PC-9 (cell line): Measurements from ENCODE around the gene MMP25. TPM values are rescaled to one million over a fixed set of nuclear protein-coding genes. Genes with fewer than 3 reads are reported as not detected.
"Not testable (repeated sequence)": the region's sequence is repeated elsewhere in the genome, so short reads cannot be mapped to it uniquely, and the experiment has no call there.

Source experiments
- BruUV-seq: library from RNA; stranded (reverse); fragments of 400-500 nt; replicated peaks from 2 replicates; lab custom pipeline; 2021; lab: Mats Ljungman, UMichigan
- CTCF ChIA-PET: fragments of 300-600 bp; sonication (Branson Sonifier 250); formaldehyde crosslinking; loops from one replicate; lab custom pipeline; 2022; ENCODE audit warnings: antibody characterized with exemption; lab: Charles Lee
- POLR2A ChIA-PET: fragments of 300-600 bp; sonication (Branson Sonifier 250); formaldehyde crosslinking; loops from one replicate; lab custom pipeline; 2022; ENCODE audit warnings: antibody characterized with exemption; ENCODE audit not compliant: unreplicated experiment; lab: Charles Lee
- DNase-seq, 2 experiments: peaks; one replicate each; pipeline versions ENCODE4 v3.0.0 to v3.0.0-alpha.2; 2015 to 2022; ENCODE audit warnings: mixed read lengths in 1 of 2
- H2AFZ ChIP-seq: fragments of 200-600 bp; sonication (generic); 2 replicates; pipeline ENCODE4 v1.8.1; 2017; ENCODE audit warnings: antibody characterized with exemption
- H3F3A ChIP-seq: fragments of 200-600 bp; sonication (generic); 2 replicates; pipeline ENCODE4 v1.8.1; 2017; ENCODE audit warnings: antibody characterized with exemption, mild to moderate bottlenecking, low read depth; ENCODE audit not compliant: insufficient read depth
- H3K27ac ChIP-seq: fragments of 200-600 bp; sonication (generic); 2 replicates; pipeline ENCODE4 v1.6.1; 2016; ENCODE audit warnings: mixed run types
- H3K27me3 ChIP-seq: fragments of 200-600 bp; sonication (generic); 2 replicates; pipeline ENCODE4 v1.6.1; 2016; ENCODE audit warnings: low read depth, mixed run types; ENCODE audit not compliant: insufficient read depth
- H3K36me3 ChIP-seq: fragments of 200-600 bp; sonication (generic); 2 replicates; pipeline ENCODE4 v1.6.1; 2016; ENCODE audit warnings: low read depth, mixed run types
- H3K4me1 ChIP-seq: fragments of 200-600 bp; sonication (generic); replicated peaks from 2 replicates; pipeline ENCODE4 v1.6.1; 2016; ENCODE audit warnings: mixed run types; ENCODE audit not compliant: insufficient read depth
- H3K4me2 ChIP-seq: fragments of 200-600 bp; sonication (generic); 2 replicates; pipeline ENCODE4 v1.6.1; 2017; ENCODE audit warnings: mixed run types
- H3K4me3 ChIP-seq: fragments of 200-600 bp; sonication (generic); 2 replicates; pipeline ENCODE4 v1.6.1; 2016; ENCODE audit warnings: mixed run types
- H3K79me2 ChIP-seq: fragments of 200-600 bp; sonication (generic); 2 replicates; pipeline ENCODE4 v1.6.1; 2017; ENCODE audit warnings: low read depth, mixed run types
- H3K9me2 ChIP-seq: fragments of 200-600 bp; sonication (generic); 2 replicates; pipeline ENCODE4 v1.8.1; 2017; ENCODE audit warnings: mild to moderate bottlenecking; ENCODE audit not compliant: insufficient read depth
- H3K9me3 ChIP-seq: fragments of 200-600 bp; sonication (generic); 2 replicates; pipeline ENCODE4 v1.8.1; 2016; ENCODE audit warnings: low read depth; ENCODE audit not compliant: insufficient read depth
- H4K20me1 ChIP-seq: fragments of 200-600 bp; sonication (generic); 2 replicates; pipeline ENCODE4 v1.8.1; 2017; ENCODE audit not compliant: insufficient read depth
- EZH2 ChIP-seq: fragments of 200-600 bp; sonication (generic); IDR thresholded peaks from 2 replicates; pipeline ENCODE4 v1.8.0; 2017; ENCODE audit warnings: antibody characterized with exemption, low read depth
- intact Hi-C: fragments of 100-400 bp; cut with micrococcal nuclease; formaldehyde crosslinking; loops from one replicate; pipeline ENCODE4 v1.10.0; 2022; ENCODE audit not compliant: unreplicated experiment
- total RNA-seq: library from RNA; stranded (reverse); gene quantifications from 2 replicates; pipeline ENCODE4 v1.2.3, GENCODE V29; 2021
- TF ChIP-seq, protein P1 (sequence below): fragments of 200-600 bp; sonication (generic); conservative IDR thresholded peaks from 2 replicates; pipeline ENCODE4 v1.6.1; 2017; ENCODE audit warnings: mixed run types, antibody characterized with exemption, mild to moderate bottlenecking, moderate library complexity

The MMP25 gene
- total RNA-seq, 1 experiment from 2014 or later, result 0.83 TPM

- DNase-seq, result no peak
- Histone ChIP-seq H4K20me1 (no peaks in the 10 kb centered on the region), H3K4me3 (no peak overlapping the region), H3K9me2 (no peaks in the 10 kb centered on the region), H3K79me2 (no peaks in the 10 kb centered on the region), H3F3A (no peaks in the 10 kb centered on the region), H3K4me1 (peaks cover 12% of the 10 kb centered on the region), H3K4me2 (no peak overlapping the region), H3K36me3 (no peaks in the 10 kb centered on the region), H3K27ac (no peak overlapping the region), H2AFZ (no peak overlapping the region), H3K27me3 (no peaks in the 10 kb centered on the region), H3K9me3 (no peaks in the 10 kb centered on the region)
- intact Hi-C loops, result no loop called here
- CTCF ChIA-PET, result no interaction called here
- POLR2A ChIA-PET, result no interaction called here
- no peak for TF ChIP-seq EZH2
- TF ChIP-seq, protein P1, sequence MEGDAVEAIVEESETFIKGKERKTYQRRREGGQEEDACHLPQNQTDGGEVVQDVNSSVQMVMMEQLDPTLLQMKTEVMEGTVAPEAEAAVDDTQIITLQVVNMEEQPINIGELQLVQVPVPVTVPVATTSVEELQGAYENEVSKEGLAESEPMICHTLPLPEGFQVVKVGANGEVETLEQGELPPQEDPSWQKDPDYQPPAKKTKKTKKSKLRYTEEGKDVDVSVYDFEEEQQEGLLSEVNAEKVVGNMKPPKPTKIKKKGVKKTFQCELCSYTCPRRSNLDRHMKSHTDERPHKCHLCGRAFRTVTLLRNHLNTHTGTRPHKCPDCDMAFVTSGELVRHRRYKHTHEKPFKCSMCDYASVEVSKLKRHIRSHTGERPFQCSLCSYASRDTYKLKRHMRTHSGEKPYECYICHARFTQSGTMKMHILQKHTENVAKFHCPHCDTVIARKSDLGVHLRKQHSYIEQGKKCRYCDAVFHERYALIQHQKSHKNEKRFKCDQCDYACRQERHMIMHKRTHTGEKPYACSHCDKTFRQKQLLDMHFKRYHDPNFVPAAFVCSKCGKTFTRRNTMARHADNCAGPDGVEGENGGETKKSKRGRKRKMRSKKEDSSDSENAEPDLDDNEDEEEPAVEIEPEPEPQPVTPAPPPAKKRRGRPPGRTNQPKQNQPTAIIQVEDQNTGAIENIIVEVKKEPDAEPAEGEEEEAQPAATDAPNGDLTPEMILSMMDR, result no peak
- BruUV-seq, result no TSS peak
These were observed 25.3 kb downstream of the MMP25 start for GRCh38 chr16:3071655-3072054.

- H3K4me2 ChIP-seq, intact Hi-C loops, CTCF ChIA-PET, BruUV-seq, DNase-seq, H3K27me3 ChIP-seq, H3K9me3 ChIP-seq, H3K79me2 ChIP-seq, H3K36me3 ChIP-seq, H3K4me3 ChIP-seq, H3K27ac ChIP-seq, H3K9me2 ChIP-seq, H4K20me1 ChIP-seq, POLR2A ChIA-PET, H2AFZ ChIP-seq, H3F3A ChIP-seq: not testable (repeated sequence)
- peaks cover 12% of the 10 kb centered on the region for H3K4me1 ChIP-seq
These were observed 25.8 kb downstream of the MMP25 start for GRCh38 chr16:3072148-3072547.

DNA sequence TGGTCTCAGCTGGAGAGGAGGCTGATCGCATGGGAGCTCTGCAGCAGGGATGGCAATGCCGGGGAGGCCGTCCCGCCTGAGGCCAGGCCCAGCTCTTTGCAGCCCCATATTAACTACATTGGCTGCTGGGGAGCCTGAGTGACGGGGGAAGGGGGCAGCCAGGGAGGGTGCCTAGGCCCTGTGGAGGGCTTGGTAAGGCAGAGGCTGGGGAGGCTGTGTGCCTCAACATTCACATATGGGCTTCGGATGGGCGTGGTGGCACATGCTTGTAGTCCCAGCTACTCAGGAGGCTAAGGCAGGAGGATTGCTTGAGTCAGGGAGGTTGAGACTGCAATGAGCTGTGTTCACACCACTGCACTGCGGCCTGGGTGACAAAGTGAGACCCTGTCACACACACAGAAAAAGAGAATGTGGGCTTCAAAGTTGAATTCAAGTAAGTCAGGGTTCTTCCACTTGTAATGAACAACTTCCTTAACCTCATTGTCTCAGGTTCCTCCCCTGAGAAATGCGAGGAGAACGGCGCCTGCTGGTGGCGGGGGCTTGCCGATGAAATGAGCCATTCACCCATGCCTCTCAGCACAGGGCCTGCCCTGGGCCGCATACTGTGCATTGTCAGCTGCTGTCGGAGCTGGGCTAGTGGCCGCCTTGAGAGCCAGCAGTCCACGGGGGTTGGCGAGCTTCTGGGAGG is 26.4 kb downstream of the MMP25 start:
- H3K4me1 ChIP-seq, result peaks cover 12% of the 10 kb centered on the region
- intact Hi-C loops, BruUV-seq, H3K36me3 ChIP-seq, POLR2A ChIA-PET, H3K79me2 ChIP-seq, H2AFZ ChIP-seq, H3K9me3 ChIP-seq, CTCF ChIA-PET, H3K4me3 ChIP-seq, H3K9me2 ChIP-seq, H3K27me3 ChIP-seq, H4K20me1 ChIP-seq, H3K27ac ChIP-seq, DNase-seq, H3F3A ChIP-seq, H3K4me2 ChIP-seq: not testable (repeated sequence)

DNA sequence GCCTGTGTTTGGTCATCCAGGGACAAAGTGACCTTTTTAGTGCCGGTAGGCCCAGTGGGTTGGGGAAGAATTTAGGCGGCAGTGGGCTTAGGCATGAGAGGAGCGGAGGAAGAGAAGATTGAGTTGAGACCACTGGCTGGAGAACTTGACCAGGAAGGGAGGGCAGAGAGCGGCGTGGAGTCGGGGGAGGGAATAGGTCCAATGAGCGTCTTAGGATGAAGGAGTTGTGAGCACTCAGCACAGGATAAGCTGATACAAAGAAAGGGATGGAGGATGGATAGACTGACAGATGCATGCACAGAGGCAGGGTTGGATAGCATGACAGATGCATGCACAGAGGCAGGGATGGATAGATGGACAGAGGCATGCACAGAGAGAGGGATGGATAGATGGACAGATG is 27.1 kb downstream of the MMP25 start:
- no peaks in the 10 kb centered on the region; the same call in 1 of the 2 replicates for H3K27me3 ChIP-seq
- no peak for TF ChIP-seq EZH2
- TF ChIP-seq, protein P1, result no peak
- CTCF ChIA-PET, result no interaction called here
- no peaks in the 10 kb centered on the region for H3K9me3 ChIP-seq
- H3K9me2 ChIP-seq, result no peaks in the 10 kb centered on the region
- no peak overlapping the region for H3K4me2 ChIP-seq
- H3K4me1 ChIP-seq, result peaks cover 12% of the 10 kb centered on the region
- no peak overlapping the region for H2AFZ ChIP-seq
- H3F3A ChIP-seq, result 0 out of 2 replicates have a peak, but pooled peaks cover 6% of the 10 kb centered on the region
- H3K79me2 ChIP-seq, result no peaks in the 10 kb centered on the region
- no peaks in the 10 kb centered on the region for H4K20me1 ChIP-seq
- H3K4me3 ChIP-seq, result no peak overlapping the region
- intact Hi-C loops, result no loop called here
- H3K27ac ChIP-seq, result no peak overlapping the region
- no TSS peak for BruUV-seq
- POLR2A ChIA-PET, result no interaction called here
- no peaks in the 10 kb centered on the region for H3K36me3 ChIP-seq
- no peak for DNase-seq
